ENCODE data around the gene MT1A. TPM values are rescaled to one million over a fixed set of nuclear protein-coding genes. Genes with fewer than 3 reads are reported as not detected.

MT1A gene
- total RNA-seq, 2 experiments from 2014 or later = not detected

DNA sequence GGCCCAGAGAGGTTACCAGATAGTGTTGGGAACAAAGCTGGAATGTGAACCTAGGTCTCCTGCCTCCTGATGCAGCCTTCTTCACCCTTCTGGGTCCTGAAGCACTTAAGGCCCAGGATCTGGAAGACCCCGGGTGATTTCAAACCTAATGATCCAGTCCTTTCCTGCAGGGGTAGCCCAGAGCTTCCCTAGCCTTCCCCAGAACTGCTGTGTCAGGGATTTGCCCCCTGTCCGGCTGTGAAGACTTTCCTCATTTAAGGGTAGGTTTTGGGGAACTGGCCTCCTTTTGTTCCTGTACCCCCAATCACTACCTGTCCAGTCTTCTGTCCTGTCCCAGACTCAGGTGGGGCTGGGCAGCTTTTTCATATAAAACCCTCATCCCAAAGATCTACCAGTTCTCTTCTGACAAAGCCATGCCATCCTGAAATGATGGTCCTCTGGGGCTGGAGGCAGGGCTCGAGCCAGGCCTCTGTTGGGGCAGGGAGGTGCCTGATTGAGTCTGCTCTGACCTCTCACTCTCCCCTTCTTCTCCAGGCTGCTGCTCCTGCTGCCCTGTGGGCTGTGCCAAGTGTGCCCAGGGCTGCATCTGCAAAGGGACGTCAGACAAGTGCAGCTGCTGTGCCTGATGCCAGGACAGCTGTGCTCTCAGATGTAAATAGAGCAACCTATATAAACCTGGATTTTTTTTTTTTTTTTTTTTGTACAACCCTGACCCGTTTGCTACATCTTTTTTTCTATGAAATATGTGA, 45.1 kb downstream of the MT1A start:
- Histone ChIP-seq H3K4me1 (ENCODE audit: insufficient read depth, low read length) (peaks cover 28% of the 10 kb centered on the region), H3K27me3 (ENCODE audit: control insufficient read depth in 1 of 2, insufficient read depth in 2 of 2, low read length in 2 of 2) (no peaks in the 10 kb centered on the region), H3K27ac (ENCODE audit: low read depth in 1 of 2, low read length in 2 of 2) (no peak overlapping the region), H3K36me3 (ENCODE audit: insufficient read depth, low read length) (no peaks in the 10 kb centered on the region), H3K9me3 (ENCODE audit: control insufficient read depth in 1 of 2, insufficient read depth in 1 of 2, low read length in 2 of 2) (peaks cover 0 to 3% of the 10 kb centered on the region in 2 experiments), H3K4me3 (ENCODE audit: low read length) (peak overlapping the region; percentile 83)
- Mint-ChIP-seq H3K36me3 (ENCODE audit: low read depth) (peaks cover 8% of the 10 kb centered on the region), H3K9me3 (no peaks in the 10 kb centered on the region), H3K4me1 (ENCODE audit: low read depth) (peaks cover 27% of the 10 kb centered on the region), H3K4me3 (peak overlapping the region; percentile 96), H3K27ac (peak overlapping the region; percentile 62), H3K27me3 (no peaks in the 10 kb centered on the region)
- ChIA-PET POLR2A (interaction anchor here (1.0 to 2.1 kb wide), 7 partner anchors 15 to 74 kb away, joined by 3 to 20 read pairs (median 5); partner anchors contain the start of genes MT1G, MT1H and MT2A), CTCF (interaction anchor here (1.2 to 2.7 kb wide), 3 partner anchors 18 to 107 kb away, joined by 3 to 11 read pairs (median 6); no protein-coding TSS in a partner anchor)
- ATAC-seq (ENCODE audit: poor library complexity) (no peak), DNase-seq (no peak)
- TF ChIP-seq, protein P1, sequence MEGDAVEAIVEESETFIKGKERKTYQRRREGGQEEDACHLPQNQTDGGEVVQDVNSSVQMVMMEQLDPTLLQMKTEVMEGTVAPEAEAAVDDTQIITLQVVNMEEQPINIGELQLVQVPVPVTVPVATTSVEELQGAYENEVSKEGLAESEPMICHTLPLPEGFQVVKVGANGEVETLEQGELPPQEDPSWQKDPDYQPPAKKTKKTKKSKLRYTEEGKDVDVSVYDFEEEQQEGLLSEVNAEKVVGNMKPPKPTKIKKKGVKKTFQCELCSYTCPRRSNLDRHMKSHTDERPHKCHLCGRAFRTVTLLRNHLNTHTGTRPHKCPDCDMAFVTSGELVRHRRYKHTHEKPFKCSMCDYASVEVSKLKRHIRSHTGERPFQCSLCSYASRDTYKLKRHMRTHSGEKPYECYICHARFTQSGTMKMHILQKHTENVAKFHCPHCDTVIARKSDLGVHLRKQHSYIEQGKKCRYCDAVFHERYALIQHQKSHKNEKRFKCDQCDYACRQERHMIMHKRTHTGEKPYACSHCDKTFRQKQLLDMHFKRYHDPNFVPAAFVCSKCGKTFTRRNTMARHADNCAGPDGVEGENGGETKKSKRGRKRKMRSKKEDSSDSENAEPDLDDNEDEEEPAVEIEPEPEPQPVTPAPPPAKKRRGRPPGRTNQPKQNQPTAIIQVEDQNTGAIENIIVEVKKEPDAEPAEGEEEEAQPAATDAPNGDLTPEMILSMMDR (IDR thresholded peaks at IDR 0.05) = no peak
- intact Hi-C loops (cut with DNase I, micrococcal nuclease) = loop anchor here (2.0 to 5.0 kb wide), 3 partner anchors 17 to 106 kb away; no protein-coding TSS in a partner anchor

GRCh38 chr16:56684256-56684925, 45.9 kb downstream of the MT1A start:
- Histone ChIP-seq H3K4me1 (ENCODE audit: insufficient read depth, low read length) (peaks cover 28% of the 10 kb centered on the region), H3K36me3 (ENCODE audit: insufficient read depth, low read length) (no peaks in the 10 kb centered on the region), H3K27me3 (ENCODE audit: control insufficient read depth in 1 of 2, insufficient read depth in 2 of 2, low read length in 2 of 2) (no peaks in the 10 kb centered on the region), H3K4me3 (ENCODE audit: low read length) (no peak overlapping the region), H3K27ac (ENCODE audit: low read depth in 1 of 2, low read length in 2 of 2) (no peak overlapping the region), H3K9me3 (ENCODE audit: control insufficient read depth in 1 of 2, insufficient read depth in 1 of 2, low read length in 2 of 2) (peaks cover 0 to 3% of the 10 kb centered on the region in 2 experiments)
- no peaks in the 10 kb centered on the region for H3K9me3 Mint-ChIP-seq
- H3K4me3 Mint-ChIP-seq = peak overlapping the region; percentile 96
- intact Hi-C loops (cut with DNase I, micrococcal nuclease) = loop anchor here in 1 of 2 experiments (5.0 kb wide), 1 partner anchor 107 kb away; no protein-coding TSS in a partner anchor
- ChIA-PET POLR2A (no interaction called here), CTCF (interaction anchor here (2.7 kb wide), 1 partner anchor 17 kb away, joined by 11 read pairs; no protein-coding TSS in a partner anchor)
- no peaks in the 10 kb centered on the region for H3K27me3 Mint-ChIP-seq
- peaks cover 27% of the 10 kb centered on the region for H3K4me1 Mint-ChIP-seq (ENCODE audit: low read depth)
- peaks cover 8% of the 10 kb centered on the region for H3K36me3 Mint-ChIP-seq (ENCODE audit: low read depth)
- peak overlapping the region; percentile 62 for H3K27ac Mint-ChIP-seq
- TF ChIP-seq, protein P1 (IDR thresholded peaks at IDR 0.05) = no peak
- ATAC-seq (ENCODE audit: poor library complexity) (no peak), DNase-seq (no peak)

DNA sequence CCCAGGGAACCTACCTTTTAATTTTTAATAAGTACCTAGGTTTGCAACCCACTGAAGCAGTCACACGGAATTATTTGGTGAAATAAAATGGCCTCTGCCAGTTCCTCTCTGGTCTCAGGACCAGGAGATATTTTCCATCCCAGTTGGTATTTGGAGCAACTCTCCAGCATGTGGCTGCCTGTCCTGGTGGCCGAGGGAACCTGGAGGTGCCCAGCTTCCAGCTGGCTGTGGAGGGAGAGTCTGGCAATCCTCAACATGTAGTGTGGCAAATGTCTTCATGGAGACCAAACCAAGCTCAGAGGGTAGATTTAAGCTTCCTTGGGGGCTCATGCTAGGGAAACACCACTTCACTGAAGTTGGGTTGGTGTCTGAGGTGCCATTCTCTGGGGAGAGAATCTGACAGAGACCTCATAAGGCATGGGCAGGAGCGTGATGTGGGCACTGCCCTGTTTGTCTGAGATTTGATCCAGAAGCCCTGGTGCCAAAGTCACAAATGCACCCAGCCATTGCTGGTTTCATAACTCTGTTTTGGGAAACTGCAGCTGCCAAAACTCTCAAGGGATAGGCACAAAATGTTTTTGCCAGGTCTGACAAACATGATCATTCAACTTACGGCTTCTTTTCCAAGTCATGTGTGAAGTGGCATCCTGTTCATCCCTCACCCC, 46.6 kb downstream of the MT1A start:
- peaks cover 27% of the 10 kb centered on the region for H3K4me1 Mint-ChIP-seq (ENCODE audit: low read depth)
- H3K4me3 Mint-ChIP-seq = no peak overlapping the region
- ATAC-seq (ENCODE audit: poor library complexity) = no peak
- H3K9me3 Mint-ChIP-seq = no peaks in the 10 kb centered on the region
- Histone ChIP-seq H3K4me1 (ENCODE audit: insufficient read depth, low read length) (peaks cover 28% of the 10 kb centered on the region), H3K9me3 (ENCODE audit: control insufficient read depth in 1 of 2, insufficient read depth in 1 of 2, low read length in 2 of 2) (peaks cover 0 to 3% of the 10 kb centered on the region in 2 experiments), H3K27me3 (ENCODE audit: control insufficient read depth in 1 of 2, insufficient read depth in 2 of 2, low read length in 2 of 2) (no peaks in the 10 kb centered on the region), H3K36me3 (ENCODE audit: insufficient read depth, low read length) (no peaks in the 10 kb centered on the region), H3K27ac (ENCODE audit: low read depth in 1 of 2, low read length in 2 of 2) (no peak overlapping the region), H3K4me3 (ENCODE audit: low read length) (no peak overlapping the region)
- POLR2A ChIA-PET = no interaction called here
- no peak for DNase-seq
- intact Hi-C loops (cut with DNase I, micrococcal nuclease) = loop anchor here in 1 of 2 experiments (5.0 kb wide), 1 partner anchor 108 kb away; no protein-coding TSS in a partner anchor
- no peak overlapping the region for H3K27ac Mint-ChIP-seq
- no peaks in the 10 kb centered on the region for H3K27me3 Mint-ChIP-seq
- TF ChIP-seq, protein P1 (IDR thresholded peaks at IDR 0.05) = no peak
- CTCF ChIA-PET = no interaction called here
- H3K36me3 Mint-ChIP-seq (ENCODE audit: low read depth) = peaks cover 8% of the 10 kb centered on the region
